GM15510 (cell line): ENCODE data around the gene ARSG.

Source experiments
- POLR2A ChIP-seq: IDR thresholded peaks from 3 replicates; pipeline ENCODE4 v1.6.1; 2011; ENCODE audit warnings: borderline replicate concordance; ENCODE audit not compliant: insufficient read length; ENCODE audit errors: extremely low read depth

ARSG gene

DNA sequence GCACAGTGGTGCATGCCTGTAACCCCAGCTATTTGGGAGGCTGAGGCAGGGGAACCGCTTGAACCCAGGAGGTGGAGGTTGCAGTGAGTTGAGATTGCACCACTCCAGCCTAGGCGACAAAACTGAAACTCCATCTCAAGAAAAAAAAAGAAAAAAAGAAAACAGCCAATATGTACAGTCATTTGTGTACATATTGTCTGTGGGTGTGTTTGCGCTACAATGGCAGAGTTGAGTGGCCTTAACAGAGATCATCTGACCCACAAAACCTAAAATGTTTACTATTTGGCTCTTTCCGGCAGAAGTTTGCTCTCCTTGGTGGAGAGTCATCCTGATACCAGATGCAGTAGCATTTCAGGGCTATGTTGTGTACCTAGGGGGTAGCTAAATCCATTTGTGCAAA, 57.9 kb downstream of the ARSG start:
- TF ChIP-seq POLR2A, result no peak

DNA sequence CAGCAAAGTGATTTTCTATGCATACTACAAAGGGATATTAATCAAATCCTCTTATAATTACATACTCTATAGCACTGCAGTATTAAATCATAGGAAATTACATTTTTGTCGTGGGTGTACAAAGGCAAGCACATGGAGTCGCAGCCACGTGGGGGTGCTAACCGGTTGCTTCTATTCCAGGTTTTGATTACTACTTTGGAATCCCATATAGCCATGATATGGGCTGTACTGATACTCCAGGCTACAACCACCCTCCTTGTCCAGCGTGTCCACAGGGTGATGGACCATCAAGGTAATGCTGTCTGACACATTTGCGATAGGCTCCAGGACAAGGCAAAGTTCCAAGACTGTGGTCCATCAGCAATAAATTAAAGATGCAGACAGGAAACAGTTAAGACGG, 60.1 kb downstream of the ARSG start:
- no peak for TF ChIP-seq POLR2A

DNA sequence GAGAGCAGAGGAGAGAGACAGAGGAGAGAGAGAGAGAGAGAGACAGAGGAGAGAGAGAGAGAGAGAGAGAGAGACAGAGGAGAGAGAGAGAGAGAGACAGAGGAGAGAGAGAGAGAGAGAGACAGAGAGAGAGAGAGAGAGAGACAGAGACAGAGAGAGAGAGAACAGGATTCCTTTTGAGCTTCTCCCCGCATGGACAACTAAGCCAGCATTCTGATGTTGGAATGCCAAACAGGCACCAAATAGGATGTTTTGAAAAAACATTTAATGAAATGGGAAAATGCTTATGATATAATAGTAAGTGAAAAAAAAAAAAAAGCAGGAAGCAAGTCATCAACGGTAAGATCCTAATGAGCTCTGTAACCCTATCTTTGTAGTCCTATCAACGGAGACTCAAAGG, 60.7 kb downstream of the ARSG start:
- TF ChIP-seq POLR2A, result no peak

DNA sequence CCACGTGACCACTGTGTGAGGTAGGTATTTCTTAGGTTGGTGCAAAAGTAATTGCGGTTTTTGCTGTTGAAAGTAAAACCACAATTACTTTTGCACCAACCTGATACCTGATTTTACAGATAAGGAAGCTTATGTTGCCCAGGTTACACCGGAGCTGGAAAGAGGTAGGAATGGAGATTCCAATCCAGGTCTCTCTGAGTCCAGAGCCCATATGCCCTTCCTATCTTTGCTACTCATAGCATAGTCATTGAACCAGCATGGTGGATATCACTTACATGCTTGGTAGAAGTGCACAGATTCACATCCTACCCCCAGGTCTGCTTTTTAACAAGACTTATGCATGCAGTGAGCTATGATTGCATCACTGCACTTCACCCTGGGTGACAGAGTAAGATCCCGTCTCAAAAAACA, 61.8 kb downstream of the ARSG start:
- TF ChIP-seq POLR2A, result no peak

DNA sequence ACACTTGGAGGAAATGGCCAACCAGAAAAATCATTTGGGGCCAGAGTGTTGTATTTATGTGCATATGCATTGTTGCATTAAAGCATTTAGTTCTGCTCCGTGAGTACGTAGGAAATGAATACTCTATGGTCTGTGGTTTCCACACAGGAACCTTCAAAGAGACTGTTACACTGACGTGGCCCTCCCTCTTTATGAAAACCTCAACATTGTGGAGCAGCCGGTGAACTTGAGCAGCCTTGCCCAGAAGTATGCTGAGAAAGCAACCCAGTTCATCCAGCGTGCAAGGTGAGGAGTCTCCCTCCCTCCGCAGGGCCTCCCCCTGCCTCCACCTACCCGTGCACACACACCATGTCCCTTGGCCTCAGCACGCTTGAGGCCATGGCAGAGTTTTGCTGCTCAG, 65.2 kb downstream of the ARSG start:
- no peak for TF ChIP-seq POLR2A

DNA sequence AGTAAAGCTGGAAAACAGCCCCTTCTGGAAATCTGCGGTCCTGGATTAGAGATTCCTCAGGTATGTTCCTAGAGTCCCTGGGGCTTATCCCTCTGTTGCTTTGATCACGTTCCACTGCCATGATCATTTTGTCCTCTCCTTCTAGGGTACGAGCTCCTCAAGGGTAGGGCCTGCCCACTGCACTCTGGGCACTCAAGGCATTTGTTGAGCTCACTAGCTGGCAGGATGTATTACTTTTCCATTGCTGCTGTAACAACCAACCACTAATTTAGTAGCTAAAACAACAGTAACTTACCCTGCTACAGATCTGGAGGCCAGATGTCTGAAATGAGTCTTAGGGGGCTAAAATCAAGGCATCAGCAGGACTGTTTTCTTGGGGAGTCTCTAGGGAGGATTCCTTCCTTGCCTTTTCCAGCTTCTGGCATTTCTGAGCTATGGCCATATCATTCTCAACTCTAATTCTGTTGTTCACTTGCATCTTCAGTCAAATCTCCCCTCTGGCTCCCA, 65.7 kb downstream of the ARSG start:
- no peak for TF ChIP-seq POLR2A

DNA sequence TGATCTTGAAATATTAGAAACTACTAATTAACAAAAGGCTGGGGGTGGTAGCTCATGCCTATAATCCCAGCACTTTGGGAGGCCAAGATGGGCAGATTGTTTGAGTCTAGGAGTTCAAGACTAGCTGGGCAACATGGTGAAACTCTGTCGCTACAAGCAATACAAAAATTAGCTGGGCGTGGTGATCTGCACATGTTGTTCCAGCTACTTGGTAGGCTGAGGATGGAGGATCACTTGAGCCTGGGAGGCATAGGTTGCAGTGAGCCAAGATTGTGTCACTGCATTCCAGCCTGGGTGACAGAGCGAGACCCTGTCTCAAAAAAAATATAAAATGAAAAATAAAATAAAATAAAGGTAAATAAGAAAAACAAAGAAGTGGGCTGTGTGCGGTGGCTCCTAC, 66.6 kb downstream of the ARSG start:
- TF ChIP-seq POLR2A, result no peak

DNA sequence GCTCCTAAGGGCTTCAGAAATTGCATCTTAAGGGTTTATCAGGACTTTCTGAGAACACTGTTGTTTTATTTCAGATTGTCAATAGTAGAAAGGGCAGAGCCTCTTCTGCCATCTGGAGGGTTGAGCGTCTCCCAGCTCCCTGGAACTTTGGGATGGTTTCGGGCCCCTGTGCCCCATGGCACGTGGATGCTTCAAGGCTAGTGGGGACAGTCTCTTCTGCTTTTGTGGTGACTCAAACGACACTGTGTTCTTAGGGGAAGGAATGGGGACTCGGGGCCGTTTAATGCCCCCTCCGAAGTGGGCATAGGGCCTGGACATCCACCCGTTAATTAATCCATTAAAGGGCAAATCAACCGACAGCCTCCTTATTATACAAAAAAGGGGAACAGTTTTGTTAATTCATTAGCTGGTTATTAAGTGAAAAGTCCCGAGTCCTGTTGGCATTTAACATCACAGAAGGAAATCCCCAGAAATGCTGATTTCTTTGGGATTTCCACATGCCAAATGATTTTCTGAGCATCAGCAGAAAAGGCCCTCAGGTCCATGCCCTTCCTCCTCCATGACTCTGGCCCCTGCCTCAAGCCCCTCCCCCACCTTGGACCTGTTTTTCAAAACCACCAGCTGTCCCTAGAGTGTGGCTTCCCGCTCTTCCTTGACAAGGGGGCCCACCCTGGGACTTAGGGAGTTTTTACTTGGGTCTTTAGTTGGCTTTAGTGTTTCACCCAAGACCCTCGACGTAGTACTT, 68.7 kb downstream of the ARSG start:
- no peak for TF ChIP-seq POLR2A

DNA sequence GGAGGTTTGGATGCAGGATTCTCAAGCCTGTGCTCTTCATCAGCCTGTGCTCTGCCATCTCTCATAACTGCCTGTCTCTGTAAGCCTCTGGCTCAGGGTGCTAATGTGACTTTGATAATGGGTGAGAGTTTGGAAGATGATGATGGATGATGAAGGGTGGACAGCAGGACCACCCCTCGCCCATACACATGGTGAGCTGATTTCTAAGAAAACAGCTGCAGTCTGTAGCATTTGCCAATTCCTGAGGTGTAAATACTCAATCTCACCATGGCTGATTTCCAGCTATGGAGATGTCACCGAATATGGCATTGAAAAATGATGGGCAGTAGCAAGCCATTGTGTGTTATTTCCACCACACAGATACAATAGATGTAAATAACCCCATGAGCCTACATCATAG, 74.2 kb downstream of the ARSG start:
- TF ChIP-seq POLR2A, result no peak

DNA sequence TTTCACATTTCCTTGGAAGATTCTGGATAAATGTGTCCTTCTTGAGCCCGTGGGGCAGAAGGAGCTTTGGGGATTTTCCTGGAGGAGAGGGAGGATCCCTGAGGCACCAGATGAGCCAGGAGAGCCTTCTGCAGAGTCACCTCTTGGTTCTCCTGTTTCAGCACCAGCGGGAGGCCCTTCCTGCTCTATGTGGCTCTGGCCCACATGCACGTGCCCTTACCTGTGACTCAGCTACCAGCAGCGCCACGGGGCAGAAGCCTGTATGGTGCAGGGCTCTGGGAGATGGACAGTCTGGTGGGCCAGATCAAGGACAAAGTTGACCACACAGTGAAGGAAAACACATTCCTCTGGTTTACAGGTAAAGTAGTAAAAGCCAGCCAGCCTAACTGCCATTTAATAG, 77.1 kb downstream of the ARSG start:
- TF ChIP-seq POLR2A, result no peak

DNA sequence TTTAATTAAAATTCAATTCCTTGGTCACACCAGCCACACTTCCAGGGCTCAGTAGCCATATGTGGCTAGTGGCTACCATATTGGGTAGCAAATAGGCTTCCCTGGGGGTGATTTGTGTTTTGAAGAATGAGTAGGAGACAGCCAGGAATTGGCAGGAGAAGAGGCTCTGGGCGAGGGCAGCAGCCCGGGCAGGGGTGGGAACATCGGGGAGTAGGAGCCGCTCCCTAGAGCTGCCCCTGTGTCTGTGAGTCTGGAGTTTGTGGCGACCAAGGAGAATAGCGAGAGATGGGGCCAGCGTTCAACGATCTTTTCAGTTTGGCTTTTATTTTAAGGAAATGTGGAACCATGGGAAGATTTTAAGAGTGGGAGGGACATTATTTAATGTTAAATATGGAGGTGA, 84.3 kb downstream of the ARSG start:
- no peak for TF ChIP-seq POLR2A

DNA sequence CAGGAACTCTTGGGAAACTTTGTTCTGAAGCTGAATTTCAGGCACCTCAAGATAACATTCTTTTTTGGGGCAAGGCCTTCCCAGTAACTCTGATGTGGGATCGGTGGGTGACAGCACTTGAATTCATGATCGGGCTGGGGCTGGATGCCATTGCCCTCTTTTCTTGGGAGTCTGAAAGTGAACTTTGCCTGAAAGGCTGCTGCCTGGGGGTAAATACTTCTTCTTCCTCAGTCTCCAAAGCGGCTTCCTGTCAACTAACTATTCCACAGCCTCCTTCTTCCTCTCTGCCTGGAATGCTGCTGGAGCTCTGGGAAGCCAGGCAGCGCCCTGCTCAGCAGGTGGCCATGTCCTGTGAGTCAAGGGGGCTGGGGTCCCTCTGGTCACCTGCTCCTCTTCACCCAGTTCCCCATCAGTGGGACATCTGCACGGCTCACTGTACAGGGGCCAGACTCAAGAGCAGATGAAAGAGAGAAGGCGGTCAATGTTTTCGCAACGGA, 86.5 kb downstream of the ARSG start:
- TF ChIP-seq POLR2A, result no peak

DNA sequence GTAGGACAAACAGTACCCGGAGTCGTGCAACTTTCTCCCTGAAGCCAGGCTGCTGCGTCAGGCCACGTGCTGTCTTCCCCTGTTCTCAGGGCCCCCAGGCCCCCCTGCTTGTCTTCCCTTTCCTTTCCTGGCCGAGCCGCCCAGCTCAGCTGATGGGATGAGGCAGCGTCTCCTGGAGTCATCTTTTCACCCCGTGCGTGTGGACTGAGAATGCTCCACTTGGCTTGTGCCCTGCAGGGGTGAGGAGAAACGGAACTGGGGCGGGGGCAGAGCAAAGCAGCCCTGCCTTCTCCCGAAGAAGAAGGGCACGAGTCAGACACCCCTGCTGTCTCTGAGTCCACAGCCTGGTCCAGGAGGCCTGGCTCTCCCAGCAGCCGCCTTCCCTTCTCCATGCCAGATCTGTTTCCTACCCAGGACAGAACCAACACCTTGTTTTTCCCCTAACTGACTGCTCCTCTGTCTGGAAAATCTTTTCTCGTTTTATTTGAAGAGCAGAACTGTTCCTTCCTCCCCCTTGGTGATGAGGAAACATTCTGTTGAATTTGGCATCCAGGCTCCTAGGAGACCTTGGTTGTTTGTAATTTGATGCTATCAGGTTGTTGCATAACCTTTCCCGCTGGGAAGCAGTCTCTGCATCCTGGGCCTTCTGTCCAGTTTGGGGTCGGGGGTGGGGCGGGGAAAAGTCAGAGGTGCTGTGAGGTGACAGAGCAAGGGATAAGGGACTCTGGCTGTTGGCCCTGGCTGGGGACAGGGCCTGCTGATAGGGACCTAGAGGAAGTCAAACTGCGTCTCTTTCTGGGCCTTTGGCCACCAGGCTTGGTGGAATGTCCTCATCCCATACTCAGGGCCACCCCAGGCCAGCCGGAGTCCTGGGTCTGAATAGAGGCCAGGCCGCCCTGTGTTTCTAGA, 87.2 kb downstream of the ARSG start:
- TF ChIP-seq POLR2A, result no peak

DNA sequence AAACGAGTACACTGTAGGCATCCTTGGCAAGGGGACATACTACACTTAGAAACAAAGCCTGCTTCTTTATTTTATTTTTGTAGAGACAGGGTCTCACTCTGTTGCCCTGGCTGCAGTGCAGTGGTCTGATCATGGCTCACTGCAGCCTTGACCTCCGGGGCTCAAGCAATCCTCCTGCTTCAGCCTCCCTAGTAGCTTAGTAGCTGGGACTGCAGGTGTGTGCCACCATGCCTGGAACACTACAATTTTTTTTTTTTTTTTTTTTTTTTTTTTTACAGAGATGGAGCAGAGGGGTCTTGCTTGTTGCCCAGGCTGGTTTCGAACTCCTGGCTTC, 87.8 kb downstream of the ARSG start:
- TF ChIP-seq POLR2A, result no peak
